NCI-H748 treated with DMSO at 0.1 percent for 48 hours (cell line): ENCODE results near the gene KCNJ3.

Source experiments
- DNase-seq: peaks from one replicate; lab custom pipeline; 2025; lab: John Stamatoyannopoulos, UW

Gene KCNJ3

DNA sequence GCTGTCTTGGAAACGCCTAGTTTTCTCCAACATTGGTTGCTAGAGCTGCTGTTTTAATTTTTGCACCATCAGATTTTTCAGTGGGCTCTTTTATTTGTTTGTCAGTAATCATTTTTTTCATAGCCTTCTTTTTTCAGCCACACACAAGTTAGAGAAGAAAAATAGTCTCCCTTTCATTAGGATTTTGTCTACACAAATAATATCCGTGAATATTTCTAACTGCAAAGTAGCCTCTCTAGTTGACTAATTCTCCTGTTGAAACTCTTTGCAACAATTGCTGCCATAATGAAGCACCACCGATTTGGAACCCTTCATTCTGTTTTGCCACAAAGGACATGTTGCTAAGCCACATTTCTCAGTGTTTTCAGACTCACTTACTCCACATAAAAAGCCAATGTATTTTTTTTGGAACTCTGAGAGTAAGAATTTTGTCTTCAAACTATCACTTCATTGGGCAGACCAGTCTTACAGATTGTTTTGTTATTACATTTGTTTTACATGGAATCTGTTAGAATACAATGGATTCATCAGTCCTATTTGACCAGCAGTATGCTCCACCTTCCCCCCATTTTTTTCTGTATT is 9.6 kb downstream of the KCNJ3 start:
- DNase-seq, result peak; percentile 34

- DNase-seq, result no peak
Observed at GRCh38 chr2:154709215-154709614, 10.7 kb downstream of the KCNJ3 start.

GRCh38 chr2:154710078-154710477 is 11.6 kb downstream of the KCNJ3 start:
- DNase-seq, result no peak

DNA sequence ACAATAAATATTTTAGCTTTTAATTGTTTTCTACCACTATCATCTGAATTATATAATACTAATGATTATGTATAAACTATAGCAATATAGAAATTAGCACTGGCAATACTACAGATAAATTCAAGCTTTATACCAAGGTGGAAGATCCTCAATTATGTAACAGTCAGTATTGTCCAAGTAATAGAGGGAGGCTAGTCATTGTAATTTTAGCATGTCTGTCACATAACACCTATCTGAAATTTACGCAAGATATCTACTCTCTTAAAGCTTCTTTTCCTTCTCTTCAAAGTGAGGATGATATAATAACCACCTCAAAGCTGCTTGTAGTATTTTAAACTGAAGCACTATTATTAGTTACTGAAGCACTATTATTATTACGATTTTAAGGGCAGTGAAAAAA is 12.2 kb downstream of the KCNJ3 start:
- DNase-seq, result no peak

DNA sequence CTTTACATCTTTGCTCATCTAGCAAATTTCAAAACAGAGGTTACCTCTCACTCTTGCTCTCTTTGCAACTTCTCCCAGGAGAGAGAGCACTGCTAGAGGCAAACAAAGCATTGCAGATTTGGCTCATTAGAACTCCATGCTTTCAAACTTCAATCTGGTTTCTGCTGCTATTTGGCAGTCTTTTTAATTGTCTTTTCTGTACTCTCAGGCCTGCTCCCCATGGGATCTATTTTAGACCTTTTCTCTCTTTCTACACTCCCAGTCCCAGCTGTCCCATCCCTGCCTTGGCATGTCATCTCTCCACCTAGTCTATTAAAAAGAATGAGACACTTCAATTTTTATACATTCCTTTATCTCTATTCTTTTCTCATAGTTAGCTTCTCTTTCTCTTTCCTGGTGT is 15.2 kb downstream of the KCNJ3 start:
- DNase-seq, result no peak

DNA sequence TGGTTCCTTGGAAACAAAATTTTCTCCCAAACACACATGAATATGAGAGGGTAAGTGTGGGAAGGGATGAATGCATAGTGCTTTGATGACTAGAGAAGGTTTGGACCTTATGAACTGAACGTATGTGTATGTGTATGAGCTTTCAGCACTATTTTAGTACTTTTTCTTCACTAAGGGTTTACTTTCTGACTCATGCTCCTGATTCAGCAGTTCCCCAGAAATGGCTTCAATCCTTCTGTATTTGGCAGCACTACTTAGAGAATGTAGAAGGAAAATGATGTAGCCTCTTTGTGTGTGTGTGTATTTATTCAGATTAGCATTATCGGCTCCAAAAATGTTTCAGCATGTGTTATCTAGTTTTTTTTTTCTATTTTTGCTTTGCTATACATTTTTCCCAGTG is 22.2 kb downstream of the KCNJ3 start:
- no peak for DNase-seq

- no peak for DNase-seq
Observed at GRCh38 chr2:154724194-154724797, 25.8 kb downstream of the KCNJ3 start.

GRCh38 chr2:154740361-154740760 is 41.9 kb downstream of the KCNJ3 start:
- peak; percentile 46 for DNase-seq

- no peak for DNase-seq
Observed at GRCh38 chr2:154758871-154759270, 60.4 kb downstream of the KCNJ3 start.

DNA sequence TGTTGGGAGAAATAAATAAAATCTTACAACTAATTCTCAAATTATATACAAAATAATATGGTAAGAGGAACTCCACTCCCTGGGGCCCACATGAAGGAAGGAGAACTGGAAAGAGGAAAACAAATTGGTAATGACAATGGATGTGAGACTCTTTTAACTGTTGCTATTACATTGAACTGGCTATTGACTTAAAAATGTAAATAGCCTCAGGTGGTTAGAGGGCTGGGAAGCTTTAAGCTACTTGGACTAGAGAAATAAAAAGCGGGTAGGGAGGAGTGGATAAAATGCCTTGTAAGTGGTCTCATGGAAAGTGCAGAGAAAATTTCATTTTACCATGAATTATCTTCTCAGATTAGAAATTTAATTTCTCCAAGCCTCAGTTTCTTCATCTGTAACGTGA is 64.1 kb downstream of the KCNJ3 start:
- peak; percentile 23 for DNase-seq

GRCh38 chr2:154771664-154772284 is 73.3 kb downstream of the KCNJ3 start:
- DNase-seq, result no peak

- no peak for DNase-seq
Observed at GRCh38 chr2:154776825-154777224, 78.3 kb downstream of the KCNJ3 start.

GRCh38 chr2:154794406-154794805 is 95.9 kb downstream of the KCNJ3 start:
- no peak for DNase-seq

- DNase-seq, result no peak
Observed at GRCh38 chr2:154795651-154796050, 97.2 kb downstream of the KCNJ3 start.

DNA sequence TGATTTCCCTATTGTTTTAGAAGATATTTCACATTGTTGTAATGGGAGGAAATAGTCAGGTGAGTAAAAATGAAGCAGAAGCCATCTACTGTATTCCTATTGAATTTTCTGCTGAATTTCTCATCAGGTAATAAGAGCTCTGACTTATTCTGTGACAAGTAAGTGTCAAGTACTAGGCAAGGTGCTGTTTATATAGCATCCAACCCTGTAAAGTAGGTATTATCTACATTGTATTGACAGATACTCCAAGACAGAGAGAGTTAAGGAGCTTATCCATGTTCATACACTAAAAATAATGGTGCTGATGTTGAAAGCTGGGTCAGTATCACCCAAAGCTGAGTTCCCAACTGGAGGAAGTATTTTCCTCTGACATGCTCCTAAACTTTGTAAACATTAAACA is 106.0 kb downstream of the KCNJ3 start:
- DNase-seq, result no peak

DNA sequence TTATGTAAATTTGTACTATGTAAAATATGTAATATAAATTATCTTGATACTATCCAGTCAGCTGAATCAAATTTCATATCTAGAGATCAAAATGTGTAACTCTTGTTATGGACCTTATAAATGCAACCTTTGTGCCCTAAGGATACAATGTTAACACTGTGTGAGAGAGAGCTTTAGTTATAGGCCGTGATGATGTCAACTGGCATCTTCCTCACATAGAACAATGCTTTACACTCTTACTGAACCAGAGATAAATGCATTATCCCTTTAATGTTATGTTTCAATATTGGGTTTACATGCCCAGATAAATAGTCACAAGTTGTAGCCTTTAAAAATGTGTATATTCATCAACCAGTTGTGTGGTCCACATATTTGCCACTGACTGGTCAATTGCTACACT is 115.1 kb downstream of the KCNJ3 start:
- no peak for DNase-seq

DNA sequence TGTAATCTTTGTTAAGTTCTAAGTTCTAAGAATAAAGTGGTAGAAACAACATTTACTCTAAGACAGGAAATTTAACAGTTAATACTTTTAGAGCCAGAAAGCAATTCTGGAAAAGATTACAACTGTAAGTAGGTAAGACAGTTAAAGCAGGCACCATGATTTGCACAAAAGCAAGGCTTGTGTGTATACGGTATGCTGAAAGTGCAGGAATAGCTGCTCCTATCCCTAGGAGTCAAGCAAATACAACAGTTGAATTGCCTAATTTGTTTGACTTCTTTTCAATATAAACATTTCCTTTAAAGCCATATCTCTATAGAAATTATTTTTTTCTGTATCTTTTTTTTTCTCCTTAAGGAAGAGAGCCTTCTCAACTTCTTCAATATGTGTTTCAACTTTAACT is 116.4 kb downstream of the KCNJ3 start:
- peak; percentile 31 for DNase-seq

DNA sequence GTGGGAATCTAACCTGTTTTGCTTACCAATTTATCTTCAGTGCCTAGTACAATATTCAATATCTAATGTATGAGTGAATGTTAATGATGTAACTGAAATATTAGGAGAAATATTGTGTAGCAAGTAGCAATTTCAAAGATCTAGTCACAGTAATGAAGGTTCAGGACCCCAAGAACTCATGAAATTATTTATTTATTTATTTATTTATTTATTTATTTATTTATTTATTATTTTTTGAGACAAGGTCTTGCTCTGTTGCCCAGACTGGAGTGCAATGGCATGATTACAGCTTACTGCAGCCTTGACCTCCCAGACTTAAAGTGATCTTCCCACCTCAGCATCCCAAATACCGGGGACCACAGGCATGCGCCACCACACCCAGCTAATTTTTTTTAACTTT is 126.9 kb downstream of the KCNJ3 start:
- no peak for DNase-seq

DNA sequence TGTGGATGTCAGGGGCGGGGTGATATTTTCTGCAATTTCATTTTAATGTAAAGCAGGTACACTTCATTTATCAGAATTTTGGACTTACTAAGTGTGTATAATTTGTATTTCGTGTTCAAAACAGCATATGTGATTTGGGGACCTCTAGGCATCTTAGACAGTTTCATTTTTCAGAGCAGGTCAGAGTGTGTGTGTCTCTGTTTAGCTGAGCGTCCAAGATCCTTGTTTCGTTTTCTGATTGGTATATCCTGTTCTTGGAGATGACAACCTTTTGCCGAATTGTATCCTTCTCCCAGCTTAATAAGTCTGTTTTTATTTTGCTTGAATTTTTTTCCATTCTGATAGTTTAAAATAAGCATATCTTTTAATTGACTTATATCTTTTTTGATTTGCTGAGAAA is 128.3 kb downstream of the KCNJ3 start:
- DNase-seq, result no peak

DNA sequence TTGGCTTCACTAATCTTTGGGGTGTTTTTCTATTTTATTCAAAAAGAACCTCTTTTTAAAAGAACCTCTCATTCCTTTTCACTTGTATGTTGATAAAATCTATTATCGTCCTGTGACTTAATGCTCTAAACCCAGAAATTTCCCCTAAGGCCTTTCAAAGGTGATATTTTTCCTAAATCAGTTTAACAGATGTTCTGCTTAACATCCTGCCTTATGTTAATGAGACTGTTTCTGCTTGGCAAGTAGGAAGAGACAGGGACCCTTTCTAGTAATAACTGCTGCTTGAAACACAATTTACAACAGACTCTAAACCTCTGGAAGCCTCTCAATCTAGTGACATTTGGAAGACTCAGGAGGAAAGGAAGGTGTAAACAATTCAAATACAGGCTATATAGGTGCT is 128.8 kb downstream of the KCNJ3 start:
- DNase-seq, result no peak

- DNase-seq, result no peak
Observed at GRCh38 chr2:154832711-154833110, 134.2 kb downstream of the KCNJ3 start.

- DNase-seq, result peak; percentile 90
Observed at GRCh38 chr2:154836632-154837031, 138.1 kb downstream of the KCNJ3 start.

DNA sequence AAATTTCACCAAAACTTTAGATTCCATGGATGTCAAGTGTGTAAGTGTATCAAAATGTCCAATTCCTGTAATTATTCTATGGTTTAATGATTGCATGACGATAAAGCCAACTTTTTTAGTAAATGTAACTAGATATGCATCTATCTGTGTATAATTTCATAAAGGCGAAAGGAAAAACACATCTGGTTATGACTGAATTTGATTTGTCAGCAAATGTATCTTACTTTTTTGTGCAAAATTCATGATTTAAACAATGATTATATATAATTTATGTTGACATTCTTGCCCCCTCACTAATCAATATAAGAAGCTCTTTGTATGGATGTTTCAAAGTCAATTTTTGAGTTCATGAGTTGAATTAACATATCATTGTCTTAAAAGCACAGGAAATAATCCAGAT is 138.5 kb downstream of the KCNJ3 start:
- DNase-seq, result no peak

- DNase-seq, result no peak
Observed at GRCh38 chr2:154844513-154844912, 146.0 kb downstream of the KCNJ3 start.
